Measurements from ENCODE around the gene AMBN. TPM values are rescaled to one million over a fixed set of nuclear protein-coding genes. Genes with fewer than 3 reads are reported as not detected.

Gene AMBN
- total RNA-seq, 1 experiment from 2014 or later: not detected

DNA sequence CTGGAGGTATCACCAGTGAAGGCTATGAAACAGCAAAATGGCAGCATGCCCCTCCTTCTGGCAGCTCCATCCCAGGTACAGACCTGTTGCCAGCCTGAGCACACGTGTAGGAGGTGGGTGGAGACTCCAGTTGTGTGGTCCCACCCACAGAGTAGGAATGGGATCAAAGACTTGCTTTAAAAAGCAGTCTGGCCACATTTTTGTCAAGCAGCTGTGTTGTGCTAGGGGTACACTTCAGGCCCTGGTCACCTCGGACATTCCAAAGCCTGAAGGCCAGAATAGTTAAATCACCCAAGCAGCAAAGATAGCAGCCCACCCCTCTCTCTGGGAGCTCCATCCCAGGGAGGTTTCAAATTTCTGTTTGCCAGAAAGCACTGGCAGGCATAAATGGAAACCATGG is 20.3 kb upstream of the AMBN start:
- Histone ChIP-seq H3K4me3 (replicated peaks in 1 of 2; ENCODE audit: low read depth in 1 of 2, low read length in 2 of 2) (no peak overlapping the region), H2AFZ (ENCODE audit: low read depth, low read length, poor library complexity, severe bottlenecking) (no peak overlapping the region), H3K9ac (ENCODE audit: low read length) (no peak overlapping the region), H3K4me1 (ENCODE audit: control insufficient read depth in 1 of 2, insufficient read depth in 2 of 2, low read length in 2 of 2) (no peaks in the 10 kb centered on the region; a peak in 1 of 4 replicates), H3K27me3 (ENCODE audit: insufficient read depth, low read length) (no peaks in the 10 kb centered on the region), H3K79me2 (ENCODE audit: insufficient read depth, low read length) (no peaks in the 10 kb centered on the region), H3K9me3 (ENCODE audit: control insufficient read depth in 1 of 2, insufficient read depth in 1 of 2, low read depth in 1 of 2, low read length in 2 of 2) (no peaks in the 10 kb centered on the region), H3K9me2 (ENCODE audit: insufficient read depth) (no peaks in the 10 kb centered on the region), H4K20me1 (ENCODE audit: insufficient read depth) (no peaks in the 10 kb centered on the region), H3K4me2 (ENCODE audit: low read length) (no peak overlapping the region), H3K36me3 (ENCODE audit: control insufficient read depth in 1 of 2, insufficient read depth in 2 of 2, low read length in 2 of 2) (no peaks in the 10 kb centered on the region), H3K27ac (ENCODE audit: low read depth, low read length) (no peak overlapping the region)
- no TSS peak for BruUV-seq (replicated peaks)
- intact Hi-C loops (cut with micrococcal nuclease): no loop called here
- POLR2A ChIA-PET: no interaction called here
- DNase-seq (ENCODE audit: low read depth, low spot score) (no peak), ATAC-seq (no peak)
- TF ChIP-seq EZH2 (IDR thresholded peaks at IDR 0.05) (no peak), CEBPB (IDR thresholded peaks at IDR 0.05; ENCODE audit: low read depth) (no peak)
- RAD21 ChIA-PET (ENCODE audit: low non-redundant PET in 1 of 2, low total read pairs in 2 of 2, uncharacterized antibody in 2 of 2, unreplicated experiment in 2 of 2): no interaction called here
- CTCF ChIA-PET: no interaction called here

DNA sequence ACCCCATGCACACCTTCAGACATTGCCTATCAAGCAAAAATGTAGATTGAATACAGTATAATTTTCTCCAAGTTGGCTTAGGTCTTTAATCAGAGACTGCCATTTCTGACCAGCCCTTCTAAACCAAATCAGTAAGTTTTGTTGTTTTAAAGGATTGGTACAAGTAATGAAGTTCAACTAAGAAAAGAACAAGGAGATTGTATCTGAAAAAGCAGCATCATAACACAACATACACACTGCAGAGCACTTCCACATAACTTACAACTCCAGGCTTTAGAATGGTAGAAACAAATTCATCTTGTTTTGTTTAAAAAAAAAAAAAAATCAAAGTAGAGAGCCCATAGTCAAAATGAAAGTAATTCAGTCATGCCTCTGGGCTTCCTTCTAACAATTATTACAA is 16.1 kb upstream of the AMBN start:
- H2AFZ ChIP-seq (ENCODE audit: low read depth, low read length, poor library complexity, severe bottlenecking): no peak overlapping the region
- RAD21 ChIA-PET (ENCODE audit: low non-redundant PET in 1 of 2, low total read pairs in 2 of 2, uncharacterized antibody in 2 of 2, unreplicated experiment in 2 of 2): no interaction called here
- no peaks in the 10 kb centered on the region for H3K79me2 ChIP-seq (ENCODE audit: insufficient read depth, low read length)
- BruUV-seq (replicated peaks): no TSS peak
- H3K27ac ChIP-seq (ENCODE audit: low read depth, low read length): no peak overlapping the region
- peaks cover 7 to 10% of the 10 kb centered on the region in 2 experiments; a peak in 3 of 4 replicates for H3K4me1 ChIP-seq (ENCODE audit: control insufficient read depth in 1 of 2, insufficient read depth in 2 of 2, low read length in 2 of 2)
- H3K36me3 ChIP-seq (ENCODE audit: control insufficient read depth in 1 of 2, insufficient read depth in 2 of 2, low read length in 2 of 2): no peaks in the 10 kb centered on the region
- H3K9ac ChIP-seq (ENCODE audit: low read length): no peak overlapping the region
- no peak overlapping the region for H3K4me2 ChIP-seq (ENCODE audit: low read length)
- TF ChIP-seq ELF1 (IDR thresholded peaks at IDR 0.05; ENCODE audit: borderline replicate concordance, low read depth) (no peak), SP1 (IDR thresholded peaks at IDR 0.05; ENCODE audit: low read depth) (no peak), RAD21 (IDR thresholded peaks at IDR 0.05; ENCODE audit: low read depth) (no peak), CBX3 (IDR thresholded peaks at IDR 0.05; ENCODE audit: low read depth) (no peak), ZNF274 (IDR thresholded peaks at IDR 0.05; ENCODE audit: low read depth, low read length) (no peak), POLR2A (IDR thresholded peaks at IDR 0.05; ENCODE audit: borderline replicate concordance, extremely low read depth, insufficient read depth, insufficient read length) (no peak), TCF7L2 (IDR thresholded peaks at IDR 0.05; ENCODE audit: borderline replicate concordance, extremely low read depth, insufficient read depth, insufficient read length) (no peak)
- TF ChIP-seq, protein P1, sequence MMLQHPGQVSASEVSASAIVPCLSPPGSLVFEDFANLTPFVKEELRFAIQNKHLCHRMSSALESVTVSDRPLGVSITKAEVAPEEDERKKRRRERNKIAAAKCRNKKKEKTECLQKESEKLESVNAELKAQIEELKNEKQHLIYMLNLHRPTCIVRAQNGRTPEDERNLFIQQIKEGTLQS (IDR thresholded peaks at IDR 0.05): no peak
- intact Hi-C loops (cut with micrococcal nuclease): no loop called here
- CTCF ChIA-PET: no interaction called here
- no peaks in the 10 kb centered on the region for H3K9me2 ChIP-seq (ENCODE audit: insufficient read depth)
- DNase-seq (ENCODE audit: low read depth, low spot score): no peak
- no peak for ATAC-seq
- no peak overlapping the region for H3K4me3 ChIP-seq (replicated peaks in 1 of 2; ENCODE audit: low read depth in 1 of 2, low read length in 2 of 2)
- H4K20me1 ChIP-seq (ENCODE audit: insufficient read depth): no peaks in the 10 kb centered on the region
- POLR2A ChIA-PET: no interaction called here
- no peaks in the 10 kb centered on the region for H3K27me3 ChIP-seq (ENCODE audit: insufficient read depth, low read length)
- no peaks in the 10 kb centered on the region for H3K9me3 ChIP-seq (ENCODE audit: control insufficient read depth in 1 of 2, insufficient read depth in 1 of 2, low read depth in 1 of 2, low read length in 2 of 2)
